ENCODE measurements around the gene KCNJ15. TPM values are rescaled to one million over a fixed set of nuclear protein-coding genes. Genes with fewer than 3 reads are reported as not detected.

The KCNJ15 gene
- total RNA-seq, 4 donors from 2014 or later: 0.14 to 0.16 TPM; not detected in 2

DNA sequence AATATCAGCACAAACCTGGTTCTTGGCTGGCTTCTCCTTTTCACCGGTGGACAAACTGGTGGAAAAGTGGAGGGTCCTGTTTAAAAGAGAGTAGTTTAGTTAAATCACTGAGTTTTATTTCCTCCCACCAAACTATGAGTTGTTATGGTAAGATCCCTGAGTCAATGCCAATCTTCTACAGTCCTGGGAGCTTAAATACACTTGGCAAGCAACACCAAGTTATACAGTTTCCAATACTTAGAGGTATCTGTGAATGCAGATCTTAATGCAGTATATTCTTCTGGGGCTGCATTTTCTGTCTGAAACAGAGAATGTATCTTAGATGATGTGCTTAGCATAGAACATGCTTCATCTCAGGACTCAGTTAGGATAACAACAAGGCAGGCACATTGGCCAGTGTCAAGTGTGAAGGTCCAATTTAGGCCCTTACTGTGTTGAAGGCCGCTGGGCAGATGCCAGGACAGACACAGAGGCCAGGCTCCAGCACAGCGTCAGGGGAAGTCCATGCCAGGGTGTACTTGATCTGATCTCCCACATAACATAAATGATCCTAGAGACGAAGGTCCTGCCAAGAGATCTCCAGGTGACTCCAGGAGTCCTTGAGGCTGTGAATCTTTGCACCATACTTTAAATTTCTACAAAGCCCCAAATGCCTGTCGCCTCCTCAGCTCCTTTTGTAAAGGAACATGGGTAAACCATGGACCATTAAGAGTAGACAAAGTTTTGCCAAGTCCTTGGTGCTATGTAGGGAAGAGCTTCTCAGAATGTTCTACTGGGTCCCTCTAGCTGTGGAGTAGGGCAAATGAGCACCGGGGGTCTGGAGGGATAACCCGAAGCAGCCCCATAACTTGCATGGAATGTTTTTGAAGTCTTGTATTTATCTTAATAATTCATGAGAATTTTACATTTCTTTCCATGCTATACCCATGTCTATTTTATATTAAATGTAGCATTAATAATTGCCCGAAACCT is 76.8 kb downstream of the KCNJ15 start:
- in situ Hi-C loops (cut with MboI; ENCODE audit: low pct_ligation_motif_present in 1 of 4, low pct_unique_long_range_greater_than_20kb in 1 of 4, low sequenced_read_pairs in 3 of 4): no loop called here
- no peak for TF ChIP-seq POLR2A (IDR thresholded peaks at IDR 0.05)
- no peak for TF ChIP-seq EP300 (IDR thresholded peaks at IDR 0.05; ENCODE audit: low read depth)
- TF ChIP-seq, protein P1, sequence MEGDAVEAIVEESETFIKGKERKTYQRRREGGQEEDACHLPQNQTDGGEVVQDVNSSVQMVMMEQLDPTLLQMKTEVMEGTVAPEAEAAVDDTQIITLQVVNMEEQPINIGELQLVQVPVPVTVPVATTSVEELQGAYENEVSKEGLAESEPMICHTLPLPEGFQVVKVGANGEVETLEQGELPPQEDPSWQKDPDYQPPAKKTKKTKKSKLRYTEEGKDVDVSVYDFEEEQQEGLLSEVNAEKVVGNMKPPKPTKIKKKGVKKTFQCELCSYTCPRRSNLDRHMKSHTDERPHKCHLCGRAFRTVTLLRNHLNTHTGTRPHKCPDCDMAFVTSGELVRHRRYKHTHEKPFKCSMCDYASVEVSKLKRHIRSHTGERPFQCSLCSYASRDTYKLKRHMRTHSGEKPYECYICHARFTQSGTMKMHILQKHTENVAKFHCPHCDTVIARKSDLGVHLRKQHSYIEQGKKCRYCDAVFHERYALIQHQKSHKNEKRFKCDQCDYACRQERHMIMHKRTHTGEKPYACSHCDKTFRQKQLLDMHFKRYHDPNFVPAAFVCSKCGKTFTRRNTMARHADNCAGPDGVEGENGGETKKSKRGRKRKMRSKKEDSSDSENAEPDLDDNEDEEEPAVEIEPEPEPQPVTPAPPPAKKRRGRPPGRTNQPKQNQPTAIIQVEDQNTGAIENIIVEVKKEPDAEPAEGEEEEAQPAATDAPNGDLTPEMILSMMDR (IDR thresholded peaks at IDR 0.05): no peak
- no peak for TF ChIP-seq POLR2AphosphoS5 (IDR thresholded peaks at IDR 0.05)
- Histone ChIP-seq H3K4me3 (no peak overlapping the region), H3K9me3 (no peaks in the 10 kb centered on the region), H3K27ac (no peak overlapping the region), H3K4me1 (no peaks in the 10 kb centered on the region), H3K27me3 (no peaks in the 10 kb centered on the region), H3K36me3 (no peaks in the 10 kb centered on the region)
- DNase-seq: no peak
- WGBS, 2 donors (ENCODE audit: low coverage in 1 of 2): 65 to 75% methylated on average over 4 to 8 of the region's 8 CpGs
- intact Hi-C loops (cut with DNase I; ENCODE audit: low total_unique reads): no loop called here

DNA sequence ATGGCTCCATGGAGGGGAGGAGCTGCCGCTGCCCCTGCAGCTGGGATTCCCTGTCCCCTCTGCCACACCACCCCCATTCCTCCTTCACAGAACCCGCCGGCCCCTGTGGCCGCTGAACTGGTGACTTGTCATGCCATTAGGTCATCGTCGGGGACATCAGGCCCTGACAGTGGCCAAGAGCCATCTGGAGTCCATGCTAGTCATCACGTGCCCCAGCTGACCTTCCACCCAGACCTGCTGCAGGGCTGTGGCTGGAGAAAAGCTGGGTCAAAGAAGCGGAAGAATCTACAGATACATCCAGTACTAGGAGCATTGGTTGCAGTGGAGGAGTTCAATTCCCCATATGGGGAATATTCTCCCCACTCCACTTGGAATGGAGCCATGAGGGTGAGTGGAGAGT is 78.1 kb downstream of the KCNJ15 start:
- 76% methylated on average over 8 of the region's 8 CpGs; no CpG with 5 or more reads in 1 of the 2 donors for WGBS, 2 donors (ENCODE audit: low coverage in 1 of 2)
- Histone ChIP-seq H3K4me1 (no peaks in the 10 kb centered on the region), H3K9me3 (no peaks in the 10 kb centered on the region), H3K27ac (no peak overlapping the region), H3K27me3 (no peaks in the 10 kb centered on the region), H3K36me3 (no peaks in the 10 kb centered on the region), H3K4me3 (no peak overlapping the region)
- intact Hi-C loops (cut with DNase I; ENCODE audit: low total_unique reads): no loop called here
- in situ Hi-C loops (cut with MboI; ENCODE audit: low pct_ligation_motif_present in 1 of 4, low pct_unique_long_range_greater_than_20kb in 1 of 4, low sequenced_read_pairs in 3 of 4): no loop called here
- no peak for DNase-seq
- TF ChIP-seq, protein P1 (IDR thresholded peaks at IDR 0.05): no peak
- TF ChIP-seq POLR2AphosphoS5 (IDR thresholded peaks at IDR 0.05): no peak
- no peak for TF ChIP-seq EP300 (IDR thresholded peaks at IDR 0.05; ENCODE audit: low read depth)
- TF ChIP-seq POLR2A (IDR thresholded peaks at IDR 0.05): no peak

DNA sequence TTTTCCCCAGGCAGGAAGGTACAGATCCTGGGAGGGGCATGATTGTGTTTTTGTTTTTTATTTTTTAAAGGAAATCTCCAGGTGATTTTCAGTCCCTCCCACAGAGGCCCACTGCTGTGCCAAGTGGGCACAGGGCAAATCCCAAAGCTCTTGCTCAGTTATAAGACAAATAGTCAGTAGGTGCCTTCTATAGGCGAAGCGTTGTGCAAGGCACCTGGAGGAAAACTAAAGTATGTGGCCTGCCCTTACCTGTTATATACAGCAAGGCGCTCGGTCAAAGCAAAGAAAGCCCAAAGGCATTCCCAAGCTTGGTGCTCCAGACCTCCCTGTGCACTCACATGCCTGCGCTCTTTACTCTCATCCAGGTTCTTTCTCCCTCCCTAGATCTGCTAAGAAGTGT is 81.0 kb downstream of the KCNJ15 start:
- H3K4me3 ChIP-seq: no peak overlapping the region
- H3K27ac ChIP-seq: no peak overlapping the region
- intact Hi-C loops (cut with DNase I; ENCODE audit: low total_unique reads) (no loop called here), in situ Hi-C loops (cut with MboI; ENCODE audit: low pct_ligation_motif_present in 1 of 4, low pct_unique_long_range_greater_than_20kb in 1 of 4, low sequenced_read_pairs in 3 of 4) (no loop called here)
- no peaks in the 10 kb centered on the region for H3K4me1 ChIP-seq
- no peaks in the 10 kb centered on the region for H3K9me3 ChIP-seq
- no peak for DNase-seq
- TF ChIP-seq POLR2A (IDR thresholded peaks at IDR 0.05): no peak
- WGBS, 2 donors (ENCODE audit: low coverage in 1 of 2): 88 to 95% methylated on average over 5 of the region's 5 CpGs
- H3K27me3 ChIP-seq: no peaks in the 10 kb centered on the region
- H3K36me3 ChIP-seq: no peaks in the 10 kb centered on the region

DNA sequence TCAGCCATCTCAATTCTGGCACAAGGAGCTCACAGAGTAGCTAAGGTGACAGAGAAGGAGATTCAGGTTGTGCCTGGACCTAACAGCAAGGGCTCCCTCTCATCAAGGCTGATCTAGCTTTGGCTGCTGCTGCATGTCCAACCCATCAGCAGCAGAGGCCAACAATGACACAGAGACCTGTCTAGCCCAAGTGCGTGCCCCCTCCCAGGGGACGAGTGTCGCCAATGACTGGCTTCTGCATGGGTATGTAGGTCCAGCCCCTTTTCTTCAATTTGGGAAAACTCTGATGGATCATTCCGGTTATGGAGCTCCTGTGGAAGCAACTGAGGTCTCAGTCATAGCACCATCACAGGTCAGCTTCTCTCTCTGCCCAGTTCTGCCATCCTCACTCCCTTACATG is 83.3 kb downstream of the KCNJ15 start:
- Histone ChIP-seq H3K36me3 (no peaks in the 10 kb centered on the region), H3K4me1 (no peaks in the 10 kb centered on the region), H3K27ac (no peak overlapping the region), H3K9me3 (no peaks in the 10 kb centered on the region), H3K4me3 (no peak overlapping the region), H3K27me3 (no peaks in the 10 kb centered on the region)
- in situ Hi-C loops (cut with MboI; ENCODE audit: low pct_ligation_motif_present in 1 of 4, low pct_unique_long_range_greater_than_20kb in 1 of 4, low sequenced_read_pairs in 3 of 4) (no loop called here), intact Hi-C loops (cut with DNase I; ENCODE audit: low total_unique reads) (no loop called here)
- no peak for DNase-seq
- TF ChIP-seq EP300 (IDR thresholded peaks at IDR 0.05; ENCODE audit: low read depth): no peak
- 96% methylated on average over 4 of the region's 4 CpGs; no CpG with 5 or more reads in 1 of the 2 donors for WGBS, 2 donors (ENCODE audit: low coverage in 1 of 2)

DNA sequence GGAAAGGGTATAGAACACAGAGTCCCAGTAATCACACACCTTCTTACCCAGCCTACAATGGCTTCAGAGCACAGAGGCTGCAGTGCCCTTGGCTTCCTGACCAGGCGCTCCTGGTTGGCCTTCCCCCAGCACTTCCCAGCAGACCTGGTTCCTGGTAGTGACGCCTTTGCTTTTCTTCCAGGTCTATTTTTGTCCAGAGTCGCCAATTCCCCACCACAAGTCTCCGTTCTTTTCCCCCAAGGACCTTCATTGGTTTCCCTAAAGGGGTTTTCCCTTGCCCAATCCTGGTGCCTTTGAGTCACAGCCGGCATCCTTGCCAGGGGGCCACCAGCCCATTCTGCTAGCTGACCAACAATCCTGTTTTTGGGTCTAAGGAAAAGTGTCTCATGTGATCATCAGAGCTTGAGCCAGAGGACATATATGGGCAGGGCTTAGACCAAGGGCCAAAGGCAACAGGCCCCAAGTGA is 84.8 kb downstream of the KCNJ15 start:
- Histone ChIP-seq H3K4me1 (no peaks in the 10 kb centered on the region), H3K4me3 (no peak overlapping the region), H3K27me3 (no peaks in the 10 kb centered on the region), H3K9me3 (no peaks in the 10 kb centered on the region), H3K36me3 (no peaks in the 10 kb centered on the region), H3K27ac (no peak overlapping the region)
- DNase-seq: no peak
- 83 to 86% methylated on average over 1 to 5 of the region's 5 CpGs for WGBS, 2 donors (ENCODE audit: low coverage in 1 of 2)
- in situ Hi-C loops (cut with MboI; ENCODE audit: low pct_ligation_motif_present in 1 of 4, low pct_unique_long_range_greater_than_20kb in 1 of 4, low sequenced_read_pairs in 3 of 4) (no loop called here), intact Hi-C loops (cut with DNase I; ENCODE audit: low total_unique reads) (no loop called here)
- TF ChIP-seq POLR2AphosphoS5 (IDR thresholded peaks at IDR 0.05) (no peak), POLR2A (IDR thresholded peaks at IDR 0.05) (no peak)
- TF ChIP-seq, protein P1 (IDR thresholded peaks at IDR 0.05): no peak

Data from transverse colon (tissue), 4 donors.